ENCODE data around the gene TEX14.
"Not testable (repeated sequence)": the region's sequence is repeated elsewhere in the genome, so short reads cannot be mapped to it uniquely, and the experiment has no call there.

TEX14 gene

GRCh38 chr17:58593123-58593522 is 98.7 kb downstream of the TEX14 start:
- no peak for DNase-seq

- DNase-seq = no peak
Measured at GRCh38 chr17:58591455-58591854, 100.4 kb downstream of the TEX14 start.

DNA sequence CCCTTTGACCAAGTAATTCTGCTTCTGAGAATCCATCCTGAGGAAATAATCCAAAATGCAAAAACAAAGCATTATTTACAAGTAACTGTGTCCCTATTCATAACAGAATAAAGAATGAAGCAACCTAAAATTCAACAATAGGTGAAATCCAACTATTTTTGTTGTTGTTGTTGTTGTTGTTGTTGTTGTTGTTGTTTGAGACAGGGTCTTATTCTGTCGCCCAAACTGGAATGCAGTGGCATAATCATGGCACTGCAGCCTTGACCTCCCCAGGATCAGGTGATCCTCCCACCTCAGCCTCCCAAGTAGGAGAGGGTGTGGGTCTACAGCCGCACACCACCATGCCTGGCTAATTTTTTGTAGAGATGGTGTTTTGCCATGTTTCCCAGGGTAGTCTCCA is 101.5 kb downstream of the TEX14 start:
- DNase-seq = no peak

DNA sequence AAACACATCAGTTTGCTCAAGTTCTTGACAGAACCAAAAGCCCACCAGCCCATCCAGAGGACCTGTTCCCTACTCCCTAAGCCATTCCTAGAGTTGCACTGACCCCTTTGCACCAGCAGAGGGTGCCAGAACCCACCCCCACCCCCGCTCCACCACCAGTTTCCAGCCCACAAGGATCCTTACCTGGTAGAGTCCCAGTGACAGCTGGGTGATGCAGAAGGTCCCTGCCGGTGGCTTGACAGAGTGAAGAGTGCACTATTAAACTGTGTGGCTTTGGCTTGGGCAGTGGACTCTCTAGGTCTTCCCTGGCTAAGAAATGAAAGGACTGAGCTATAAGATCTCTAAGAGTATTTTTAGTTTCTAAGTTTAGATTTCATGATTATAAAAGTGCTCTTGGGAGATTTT is 104.1 kb downstream of the TEX14 start:
- DNase-seq = peak; percentile 29

GRCh38 chr17:58586009-58586644 is 105.7 kb downstream of the TEX14 start:
- DNase-seq = no peak

- DNase-seq = no peak
Measured at GRCh38 chr17:58585554-58585953, 106.3 kb downstream of the TEX14 start.

DNA sequence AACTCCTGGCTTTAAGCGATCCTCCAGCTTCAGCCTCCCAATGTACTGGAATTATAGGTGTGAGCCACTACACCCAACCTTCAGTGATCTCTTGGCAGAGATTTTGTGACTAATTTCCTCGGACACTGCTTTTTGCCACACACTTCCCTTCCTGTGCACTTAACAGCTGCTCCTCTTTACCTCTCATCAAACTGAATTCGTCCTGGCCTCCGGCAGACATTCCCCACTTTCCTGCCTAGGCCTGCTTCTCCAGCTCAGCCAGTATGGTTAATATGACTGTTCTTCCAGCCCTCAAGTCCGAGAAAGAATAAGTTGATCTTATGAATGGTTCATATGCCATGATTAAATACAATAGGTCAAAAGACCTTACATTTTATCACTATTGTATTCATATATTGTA is 108.4 kb downstream of the TEX14 start:
- DNase-seq = no peak

GRCh38 chr17:58582718-58583117 is 109.1 kb downstream of the TEX14 start:
- not testable (repeated sequence) for DNase-seq

- no peak for DNase-seq
Measured at GRCh38 chr17:58580671-58581070, 111.2 kb downstream of the TEX14 start.

DNA sequence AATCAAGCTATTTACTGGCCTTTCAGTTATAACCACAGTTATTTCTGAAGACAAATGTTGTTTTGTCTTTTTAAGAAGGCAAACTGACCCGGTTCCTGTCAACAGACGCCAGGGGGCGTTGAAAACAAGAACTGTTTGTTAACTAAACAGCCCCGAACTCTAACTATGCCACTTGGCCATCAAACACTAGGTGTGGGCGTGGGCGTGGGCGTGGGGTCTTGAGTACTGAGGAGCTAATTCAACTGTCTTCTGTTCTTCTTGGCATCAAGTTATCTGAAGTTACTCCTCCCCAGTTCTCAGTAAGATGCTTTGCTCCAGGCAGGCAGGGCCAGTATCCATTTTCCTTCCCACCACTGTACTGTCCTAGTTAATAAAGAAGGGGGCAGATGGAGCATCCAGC is 114.1 kb downstream of the TEX14 start:
- peak; percentile 25 for DNase-seq

- no peak for DNase-seq
Measured at GRCh38 chr17:58576679-58577367, 115.0 kb downstream of the TEX14 start.

DNA sequence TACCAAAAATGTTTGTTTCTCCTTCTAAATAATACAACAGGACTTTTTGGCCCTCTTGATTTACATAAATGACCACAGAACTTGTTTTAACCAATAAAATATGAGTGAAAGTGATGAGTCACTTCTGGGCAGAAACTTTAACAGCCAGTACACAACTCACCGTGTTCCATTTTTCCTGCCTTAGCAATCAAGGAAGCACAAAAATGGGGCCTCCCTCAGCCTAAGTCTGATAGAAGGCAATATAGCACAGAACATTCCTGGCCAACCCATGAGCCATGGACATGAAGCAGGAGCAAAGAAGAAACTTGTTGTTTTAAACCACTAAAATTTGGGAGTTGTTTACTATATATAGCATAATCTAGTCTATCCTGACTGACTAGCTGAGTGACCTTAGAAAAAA is 116.3 kb downstream of the TEX14 start:
- no peak for DNase-seq

GRCh38 chr17:58574025-58574424 is 117.8 kb downstream of the TEX14 start:
- DNase-seq = no peak

DNA sequence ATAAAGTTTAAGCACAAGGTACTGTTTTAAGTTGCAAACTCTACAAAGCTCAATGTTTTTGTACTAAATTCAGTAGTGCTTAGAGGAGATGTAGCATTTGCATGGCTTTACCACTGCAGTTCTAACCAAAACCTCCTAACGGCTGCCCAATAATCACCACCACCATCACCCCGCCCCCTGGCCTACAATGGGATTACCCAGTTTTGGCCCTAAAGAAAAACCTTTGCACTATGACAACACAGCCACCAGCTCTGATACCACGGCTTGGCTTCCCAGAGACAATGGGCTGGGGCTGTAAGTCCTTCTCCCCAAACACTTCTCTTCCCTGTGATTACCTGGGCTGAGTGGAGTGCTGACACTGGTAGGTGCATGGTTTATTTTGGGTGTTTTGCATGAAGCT is 119.0 kb downstream of the TEX14 start:
- no peak for DNase-seq

- no peak for DNase-seq
Measured at GRCh38 chr17:58570758-58571157, 121.1 kb downstream of the TEX14 start.

GRCh38 chr17:58569196-58569595 is 122.6 kb downstream of the TEX14 start:
- DNase-seq = no peak

- DNase-seq = no peak
Measured at GRCh38 chr17:58568044-58568799, 123.6 kb downstream of the TEX14 start.

DNA sequence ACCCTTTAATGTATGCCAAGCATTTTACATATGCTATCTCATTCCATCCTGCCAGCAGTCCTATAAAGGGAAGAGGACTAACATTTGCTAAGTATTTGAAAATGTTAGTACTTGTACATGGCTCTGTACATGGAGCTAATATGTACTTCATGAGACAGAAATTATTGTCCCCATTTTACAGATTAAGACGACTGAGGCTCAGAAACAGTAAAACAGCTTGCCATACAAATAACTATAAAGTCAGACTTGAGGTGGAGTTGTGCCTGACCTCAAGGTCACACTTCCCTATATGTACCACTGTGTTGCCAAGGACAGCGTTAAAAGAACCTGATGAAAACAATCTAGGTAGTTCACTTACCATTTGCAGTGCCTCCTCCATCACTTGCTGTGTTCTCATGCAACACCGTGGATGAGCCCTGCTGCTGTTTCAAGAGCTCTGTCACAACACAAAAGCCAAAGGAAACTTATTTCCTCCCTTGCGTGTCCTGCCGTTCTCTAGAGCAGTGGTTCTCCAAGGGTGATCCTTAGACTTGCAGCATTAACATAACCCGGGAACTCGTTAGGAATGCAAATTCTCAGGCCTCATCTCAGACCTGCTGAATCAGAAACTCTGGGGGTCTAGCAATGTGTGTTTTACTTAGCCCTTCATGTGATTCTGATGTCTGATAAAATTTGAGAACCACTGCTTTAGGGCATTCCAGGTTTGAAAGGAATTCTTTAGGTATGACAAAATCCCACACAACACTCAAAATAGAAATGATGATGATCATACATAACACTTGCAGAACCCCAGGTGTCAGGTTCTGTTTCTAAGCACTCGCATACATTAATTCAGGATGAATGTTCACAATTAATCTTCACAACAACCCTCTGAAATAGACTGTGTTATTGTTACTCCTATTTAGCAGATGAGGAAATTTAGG is 126.2 kb downstream of the TEX14 start:
- DNase-seq = no peak

GRCh38 chr17:58564971-58565370 is 126.9 kb downstream of the TEX14 start:
- DNase-seq = no peak

DNA sequence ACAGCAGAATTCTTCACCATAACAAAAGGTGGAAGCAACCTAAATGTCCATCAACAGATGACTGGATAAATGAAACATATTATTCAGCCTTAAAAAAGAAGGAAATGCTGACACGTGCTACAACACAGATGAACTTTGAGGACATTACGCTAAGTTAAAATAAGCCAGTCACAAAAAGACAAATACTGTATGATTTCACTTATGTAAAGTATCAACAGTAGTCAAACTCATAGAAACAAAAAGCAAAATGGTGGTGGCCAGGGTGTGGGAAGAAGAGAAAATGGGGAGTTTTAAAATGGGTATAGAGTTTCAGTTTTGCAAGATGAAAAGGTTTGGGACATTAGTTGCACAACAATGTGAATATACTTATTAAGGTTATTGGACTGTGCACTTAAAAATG is 127.6 kb downstream of the TEX14 start:
- no peak for DNase-seq

GRCh38 chr17:58560511-58560910 is 131.3 kb downstream of the TEX14 start:
- no peak for DNase-seq

DNA sequence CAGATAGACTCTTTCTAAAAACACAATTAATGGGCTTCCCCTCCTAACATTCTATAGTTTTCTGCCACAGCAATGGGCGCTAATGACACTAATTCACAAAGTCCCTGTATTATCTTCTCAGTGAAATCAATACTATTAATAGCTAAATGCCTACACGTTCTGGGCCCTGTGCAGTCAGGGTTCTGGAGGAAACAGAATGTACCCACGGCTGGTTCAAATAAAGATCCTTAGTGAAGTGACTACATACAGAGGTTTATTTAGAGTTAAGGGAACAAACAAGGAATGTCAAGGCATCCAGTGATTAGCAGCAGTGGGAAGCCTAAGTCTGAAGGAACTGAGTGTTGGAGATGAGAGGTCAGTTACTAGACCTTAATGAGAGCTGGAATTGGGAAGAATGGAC is 133.9 kb downstream of the TEX14 start:
- DNase-seq = no peak

- DNase-seq = no peak
Measured at GRCh38 chr17:58556833-58557250, 135.0 kb downstream of the TEX14 start.

Measured in NCI-H748 treated with DMSO at 0.1 percent for 48 hours (cell line).